IMR-90 (cell line): ENCODE measurements around the gene ITGA1.

Experiments used
- CEBPB ChIP-seq: IDR thresholded peaks from 2 replicates; pipeline ENCODE4 v1.6.1; 2012; ENCODE audit warnings: low read depth, low read length, improper control_type of control experiment
- MXI1 ChIP-seq: IDR thresholded peaks from 2 replicates; pipeline ENCODE4 v1.6.1; 2012; ENCODE audit warnings: low read depth, mild to moderate bottlenecking, low read length, moderate library complexity, borderline replicate concordance
- NFE2L2 ChIP-seq: fragments of 150-350 bp; IDR thresholded peaks from 2 replicates; pipeline ENCODE4 v1.6.1; 2016; ENCODE audit warnings: low read depth, mild to moderate bottlenecking, low read length
- POLR2A ChIP-seq: IDR thresholded peaks from 2 replicates; pipeline ENCODE4 v1.6.1; 2012; ENCODE audit warnings: mild to moderate bottlenecking, low read depth, low read length
- RAD21 ChIP-seq: IDR thresholded peaks from 2 replicates; pipeline ENCODE4 v1.6.1; 2012; ENCODE audit warnings: low read length, improper control_type of control experiment
- RFX5 ChIP-seq: IDR thresholded peaks from 2 replicates; pipeline ENCODE4 v1.8.0; 2012; ENCODE audit warnings: low read depth, mild to moderate bottlenecking, low read length, moderate library complexity
- SMC3 ChIP-seq: fragments of 150-350 bp; IDR thresholded peaks from 2 replicates; pipeline ENCODE4 v1.6.1; 2016; ENCODE audit warnings: low read depth, mild to moderate bottlenecking, antibody characterized with exemption, low read length, moderate library complexity
- TF ChIP-seq, protein P1 (sequence below): conservative IDR thresholded peaks from 2 replicates; pipeline ENCODE4 v1.5.1; 2012; ENCODE audit warnings: mild to moderate bottlenecking, low read depth, low read length, improper control_type of control experiment

DNA sequence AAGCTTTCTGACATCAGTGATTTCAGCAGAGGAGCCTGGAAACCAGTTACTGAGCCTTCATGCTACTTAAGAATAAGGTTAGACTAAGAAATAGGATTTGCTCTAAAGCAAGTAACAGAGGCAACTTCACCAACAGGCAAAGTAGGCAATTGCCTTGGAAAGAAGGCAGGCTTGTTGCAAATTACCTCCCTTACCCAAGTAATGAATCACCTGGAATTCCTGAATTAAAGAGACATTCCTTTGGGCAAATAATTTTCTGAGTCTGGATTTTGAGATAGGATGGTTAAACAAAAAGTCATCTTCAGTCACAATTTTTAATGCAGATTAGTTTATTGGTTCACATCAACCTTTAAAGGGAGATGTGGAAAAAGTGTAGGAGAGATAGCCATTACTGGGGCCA is 92.8 kb downstream of the ITGA1 start:
- no peak for TF ChIP-seq RAD21
- TF ChIP-seq NFE2L2: no peak
- no peak for TF ChIP-seq MXI1
- TF ChIP-seq, protein P1, sequence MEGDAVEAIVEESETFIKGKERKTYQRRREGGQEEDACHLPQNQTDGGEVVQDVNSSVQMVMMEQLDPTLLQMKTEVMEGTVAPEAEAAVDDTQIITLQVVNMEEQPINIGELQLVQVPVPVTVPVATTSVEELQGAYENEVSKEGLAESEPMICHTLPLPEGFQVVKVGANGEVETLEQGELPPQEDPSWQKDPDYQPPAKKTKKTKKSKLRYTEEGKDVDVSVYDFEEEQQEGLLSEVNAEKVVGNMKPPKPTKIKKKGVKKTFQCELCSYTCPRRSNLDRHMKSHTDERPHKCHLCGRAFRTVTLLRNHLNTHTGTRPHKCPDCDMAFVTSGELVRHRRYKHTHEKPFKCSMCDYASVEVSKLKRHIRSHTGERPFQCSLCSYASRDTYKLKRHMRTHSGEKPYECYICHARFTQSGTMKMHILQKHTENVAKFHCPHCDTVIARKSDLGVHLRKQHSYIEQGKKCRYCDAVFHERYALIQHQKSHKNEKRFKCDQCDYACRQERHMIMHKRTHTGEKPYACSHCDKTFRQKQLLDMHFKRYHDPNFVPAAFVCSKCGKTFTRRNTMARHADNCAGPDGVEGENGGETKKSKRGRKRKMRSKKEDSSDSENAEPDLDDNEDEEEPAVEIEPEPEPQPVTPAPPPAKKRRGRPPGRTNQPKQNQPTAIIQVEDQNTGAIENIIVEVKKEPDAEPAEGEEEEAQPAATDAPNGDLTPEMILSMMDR: no peak
- no peak for TF ChIP-seq SMC3
- TF ChIP-seq RFX5: no peak
- no peak for TF ChIP-seq POLR2A
- TF ChIP-seq CEBPB: no peak
